Prostate gland (tissue), 2 donors: ENCODE results near the gene ANKRD40.

Experiments used
- CTCF ChIP-seq, 4 experiments: fragments of 200-600 bp in 2 of 4; fragments of 450-650 bp in 2 of 4; sonication (generic) in 2 of 4; IDR thresholded peaks; 1 replicate in 3 of 4; 2 replicates in 1 of 4; pipeline ENCODE4 v1.5.1; 2016 to 2019; ENCODE audit warnings: antibody characterized with exemption in 4 of 4, mild to moderate bottlenecking in 2 of 4, moderate library complexity in 2 of 4
- POLR2A ChIP-seq: fragments of 450-650 bp; IDR thresholded peaks from one replicate; pipeline ENCODE4 v1.6.1; 2016; ENCODE audit warnings: antibody characterized with exemption, mild to moderate bottlenecking
- POLR2AphosphoS5 ChIP-seq: sonication (generic); formaldehyde crosslinking; IDR thresholded peaks from one replicate; pipeline ENCODE4 v1.6.1; 2017; ENCODE audit warnings: antibody characterized with exemption

DNA sequence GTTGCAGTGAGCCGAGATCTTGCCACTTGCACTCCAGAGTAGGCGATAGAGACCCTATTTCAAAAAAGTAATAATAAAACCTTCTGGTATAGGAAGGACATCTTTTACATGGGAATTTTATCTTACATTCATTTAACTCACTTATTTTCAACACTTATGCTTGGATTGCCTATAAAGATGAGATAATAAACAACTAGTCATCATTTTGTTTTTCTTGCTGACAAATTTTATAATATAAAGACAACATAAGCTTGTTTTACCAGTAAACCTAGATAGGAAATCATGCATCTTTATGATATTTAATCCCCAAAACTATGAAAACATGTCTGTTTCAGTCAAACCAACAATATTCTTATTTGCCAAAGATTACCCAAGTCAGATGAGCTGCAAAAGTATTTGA, 56.1 kb downstream of the ANKRD40 start:
- TF ChIP-seq CTCF (IDR thresholded peaks at IDR 0.05) = no peak
- no peak for TF ChIP-seq POLR2AphosphoS5
- TF ChIP-seq POLR2A = no peak
